ENCODE measurements around the gene PLB1. TPM values are rescaled to one million over a fixed set of nuclear protein-coding genes. Genes with fewer than 3 reads are reported as not detected.

PLB1 gene
- polyA plus RNA-seq, 3 donors: 20.2 to 35.8 (median 23.9) TPM

GRCh38 chr2:28552045-28552823 is 56.4 kb downstream of the PLB1 start:
- H3K36me3 Mint-ChIP-seq: no peaks in the 10 kb centered on the region
- intact Hi-C loops (cut with micrococcal nuclease): no loop called here
- H3K9me3 Mint-ChIP-seq: no peaks in the 10 kb centered on the region
- no peak for DNase-seq
- Histone ChIP-seq H3K4me2 (replicated peaks; ENCODE audit: extremely low read depth, low read length, poor library complexity, severe bottlenecking) (no peak overlapping the region), H3K9me3 (replicated peaks in 1 of 2; ENCODE audit: control insufficient read depth in 1 of 2, insufficient read depth in 1 of 2, low read length in 2 of 2) (no peaks in the 10 kb centered on the region), H3K36me3 (replicated peaks in 1 of 2; ENCODE audit: control insufficient read depth in 1 of 2, insufficient read depth in 2 of 2, low read length in 2 of 2) (no peaks in the 10 kb centered on the region), H3K79me2 (ENCODE audit: insufficient read depth, low read length) (no peaks in the 10 kb centered on the region), H3K4me3 (replicated peaks in 1 of 3; ENCODE audit: low read depth in 2 of 3, low read length in 3 of 3) (no peak overlapping the region), H3K9ac (ENCODE audit: insufficient read depth, low read length, poor library complexity, severe bottlenecking) (no peak overlapping the region), H4K20me1 (ENCODE audit: insufficient read depth, low read length) (no peaks in the 10 kb centered on the region), H3K27me3 (ENCODE audit: control insufficient read depth in 2 of 2, insufficient read depth in 2 of 2, low read length in 2 of 2) (no peaks in the 10 kb centered on the region), H2AFZ (ENCODE audit: insufficient read depth, low read depth, low read length, poor library complexity, severe bottlenecking) (no peak overlapping the region), H3K27ac (ENCODE audit: low read depth in 1 of 2, low read length in 2 of 2) (no peak overlapping the region), H3K4me1 (ENCODE audit: control insufficient read depth in 1 of 2, insufficient read depth in 2 of 2, low read length in 2 of 2) (no peaks in the 10 kb centered on the region)
- WGBS (ENCODE audit: insufficient coverage): 67% methylated on average over 3 of the region's 3 CpGs
- H3K27ac Mint-ChIP-seq: no peak overlapping the region
- no peak overlapping the region for H3K4me3 Mint-ChIP-seq
- peaks cover 0 to 4% (median 0%) of the 10 kb centered on the region in 3 donors for H3K27me3 Mint-ChIP-seq (ENCODE audit: low read depth in 3 of 3)
- no peaks in the 10 kb centered on the region for H3K4me1 Mint-ChIP-seq
- no peak for TF ChIP-seq CTCF (IDR thresholded peaks at IDR 0.05)

DNA sequence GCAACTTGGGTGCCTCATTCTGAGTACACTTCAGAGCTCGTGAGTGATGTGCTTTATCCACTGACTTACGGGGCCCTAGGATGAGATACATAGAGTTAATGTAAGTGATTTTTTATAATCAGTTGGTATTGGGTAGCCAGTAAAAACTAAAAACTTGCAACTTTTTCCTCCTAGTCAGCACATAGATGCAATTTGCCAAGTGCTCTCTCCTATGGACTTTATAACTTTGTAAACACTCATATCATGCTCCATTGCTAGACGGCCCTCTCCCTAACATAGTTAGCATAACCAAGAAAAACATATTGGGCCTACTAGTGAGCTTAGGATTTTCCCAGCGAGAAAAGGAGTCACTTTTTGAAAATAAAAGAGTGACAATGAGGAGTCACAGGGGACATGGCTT is 60.4 kb downstream of the PLB1 start:
- H3K36me3 Mint-ChIP-seq: no peaks in the 10 kb centered on the region
- H2AFZ ChIP-seq (ENCODE audit: insufficient read depth, low read depth, low read length, poor library complexity, severe bottlenecking): no peak overlapping the region
- no peaks in the 10 kb centered on the region for H3K9me3 Mint-ChIP-seq
- no peaks in the 10 kb centered on the region for H3K4me1 Mint-ChIP-seq
- no peaks in the 10 kb centered on the region for H3K36me3 ChIP-seq (replicated peaks in 1 of 2; ENCODE audit: control insufficient read depth in 1 of 2, insufficient read depth in 2 of 2, low read length in 2 of 2)
- no peaks in the 10 kb centered on the region for H3K4me1 ChIP-seq (ENCODE audit: control insufficient read depth in 1 of 2, insufficient read depth in 2 of 2, low read length in 2 of 2)
- H3K27me3 Mint-ChIP-seq (ENCODE audit: low read depth in 3 of 3): no peaks in the 10 kb centered on the region
- no peaks in the 10 kb centered on the region for H3K9me3 ChIP-seq (replicated peaks in 1 of 2; ENCODE audit: control insufficient read depth in 1 of 2, insufficient read depth in 1 of 2, low read length in 2 of 2)
- no peaks in the 10 kb centered on the region for H3K79me2 ChIP-seq (ENCODE audit: insufficient read depth, low read length)
- H3K4me2 ChIP-seq (replicated peaks; ENCODE audit: extremely low read depth, low read length, poor library complexity, severe bottlenecking): no peak overlapping the region
- no peaks in the 10 kb centered on the region for H3K27me3 ChIP-seq (ENCODE audit: control insufficient read depth in 2 of 2, insufficient read depth in 2 of 2, low read length in 2 of 2)
- 100% methylated on average over 1 of the region's 4 CpGs for WGBS (ENCODE audit: insufficient coverage)
- H3K9ac ChIP-seq (ENCODE audit: insufficient read depth, low read length, poor library complexity, severe bottlenecking): no peak overlapping the region
- no peak overlapping the region for H3K27ac Mint-ChIP-seq
- H4K20me1 ChIP-seq (ENCODE audit: insufficient read depth, low read length): no peaks in the 10 kb centered on the region
- no peak for DNase-seq
- no peak overlapping the region for H3K27ac ChIP-seq (ENCODE audit: low read depth in 1 of 2, low read length in 2 of 2)
- intact Hi-C loops (cut with micrococcal nuclease): no loop called here
- no peak for TF ChIP-seq CTCF (IDR thresholded peaks at IDR 0.05)
- H3K4me3 Mint-ChIP-seq: no peak overlapping the region
- no peak overlapping the region for H3K4me3 ChIP-seq (replicated peaks in 1 of 3; ENCODE audit: low read depth in 2 of 3, low read length in 3 of 3)
